Measurements from ENCODE around the gene CORO6. TPM values are rescaled to one million over a fixed set of nuclear protein-coding genes. Genes with fewer than 3 reads are reported as not detected.

Gene CORO6
- polyA plus RNA-seq, 3 donors, result 1.3 TPM; not detected in 2

DNA sequence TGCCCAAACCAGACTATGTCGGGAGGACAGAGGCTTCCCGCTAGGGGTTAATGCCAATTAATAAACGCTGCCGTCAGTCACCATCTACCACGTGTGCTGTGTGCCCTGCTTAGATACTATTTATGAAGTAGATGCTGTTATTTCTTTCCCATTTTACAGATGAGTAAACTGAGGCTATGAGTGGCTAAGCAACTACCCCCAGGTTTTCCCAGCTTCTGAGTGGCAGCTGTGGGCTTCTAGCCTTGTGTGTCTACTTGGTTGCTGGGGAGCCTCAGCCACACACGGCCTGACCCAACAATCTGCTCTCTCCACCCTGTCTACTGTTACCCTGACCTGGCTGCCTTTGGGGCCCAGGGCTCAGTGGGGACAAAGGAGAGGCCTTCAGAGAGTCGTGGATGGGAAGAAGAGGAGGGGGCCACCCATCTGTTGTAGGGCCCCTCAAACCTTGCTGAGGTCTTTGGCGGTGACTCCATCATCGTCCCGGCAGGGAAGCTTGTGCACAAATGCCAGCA lies 40.4 kb downstream of the CORO6 start:
- no peak overlapping the region for H3K4me2 ChIP-seq (replicated peaks; ENCODE audit: extremely low read depth, low read length, poor library complexity, severe bottlenecking)
- peaks cover 76% of the 10 kb centered on the region for H4K20me1 ChIP-seq (ENCODE audit: insufficient read depth, low read length)
- H3K36me3 ChIP-seq (replicated peaks in 1 of 2; ENCODE audit: control insufficient read depth in 1 of 2, insufficient read depth in 2 of 2, low read length in 2 of 2), result peaks cover 42 to 56% of the 10 kb centered on the region in 2 donors
- H3K27ac ChIP-seq (ENCODE audit: low read depth in 1 of 2, low read length in 2 of 2), result no peak overlapping the region
- Mint-ChIP-seq H3K27me3 (ENCODE audit: low read depth in 3 of 3) (no peaks in the 10 kb centered on the region), H3K4me1 (peaks cover 38% of the 10 kb centered on the region), H3K4me3 (no peak overlapping the region), H3K27ac (peak overlapping the region in 1 of 7 donors; percentile 76), H3K36me3 (peaks cover 41 to 63% of the 10 kb centered on the region in 2 donors), H3K9me3 (no peaks in the 10 kb centered on the region)
- no peak overlapping the region for H3K9ac ChIP-seq (ENCODE audit: insufficient read depth, low read length, poor library complexity, severe bottlenecking)
- DNase-seq, result no peak
- H3K79me2 ChIP-seq (ENCODE audit: insufficient read depth, low read length), result peaks cover 46% of the 10 kb centered on the region
- intact Hi-C loops (cut with micrococcal nuclease), result loop anchor here in 1 of 2 donors (5.0 to 10.0 kb wide), 2 partner anchors 342 to 510 kb away; no protein-coding TSS in a partner anchor
- TF ChIP-seq, protein P1, sequence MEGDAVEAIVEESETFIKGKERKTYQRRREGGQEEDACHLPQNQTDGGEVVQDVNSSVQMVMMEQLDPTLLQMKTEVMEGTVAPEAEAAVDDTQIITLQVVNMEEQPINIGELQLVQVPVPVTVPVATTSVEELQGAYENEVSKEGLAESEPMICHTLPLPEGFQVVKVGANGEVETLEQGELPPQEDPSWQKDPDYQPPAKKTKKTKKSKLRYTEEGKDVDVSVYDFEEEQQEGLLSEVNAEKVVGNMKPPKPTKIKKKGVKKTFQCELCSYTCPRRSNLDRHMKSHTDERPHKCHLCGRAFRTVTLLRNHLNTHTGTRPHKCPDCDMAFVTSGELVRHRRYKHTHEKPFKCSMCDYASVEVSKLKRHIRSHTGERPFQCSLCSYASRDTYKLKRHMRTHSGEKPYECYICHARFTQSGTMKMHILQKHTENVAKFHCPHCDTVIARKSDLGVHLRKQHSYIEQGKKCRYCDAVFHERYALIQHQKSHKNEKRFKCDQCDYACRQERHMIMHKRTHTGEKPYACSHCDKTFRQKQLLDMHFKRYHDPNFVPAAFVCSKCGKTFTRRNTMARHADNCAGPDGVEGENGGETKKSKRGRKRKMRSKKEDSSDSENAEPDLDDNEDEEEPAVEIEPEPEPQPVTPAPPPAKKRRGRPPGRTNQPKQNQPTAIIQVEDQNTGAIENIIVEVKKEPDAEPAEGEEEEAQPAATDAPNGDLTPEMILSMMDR (IDR thresholded peaks at IDR 0.05), result no peak
- H3K27me3 ChIP-seq (ENCODE audit: control insufficient read depth in 2 of 2, insufficient read depth in 2 of 2, low read length in 2 of 2), result no peaks in the 10 kb centered on the region
- peaks cover 35% of the 10 kb centered on the region in 2 donors for H3K4me1 ChIP-seq (ENCODE audit: control insufficient read depth in 1 of 2, insufficient read depth in 2 of 2, low read length in 2 of 2)
- 92% methylated on average over 5 of the region's 10 CpGs for WGBS (ENCODE audit: insufficient coverage)
- no peaks in the 10 kb centered on the region for H3K9me3 ChIP-seq (replicated peaks in 1 of 2; ENCODE audit: control insufficient read depth in 1 of 2, insufficient read depth in 1 of 2, low read length in 2 of 2)
- H3K4me3 ChIP-seq (replicated peaks in 1 of 3; ENCODE audit: low read depth in 2 of 3, low read length in 3 of 3), result no peak overlapping the region
- H2AFZ ChIP-seq (ENCODE audit: insufficient read depth, low read depth, low read length, poor library complexity, severe bottlenecking), result no peak overlapping the region

DNA sequence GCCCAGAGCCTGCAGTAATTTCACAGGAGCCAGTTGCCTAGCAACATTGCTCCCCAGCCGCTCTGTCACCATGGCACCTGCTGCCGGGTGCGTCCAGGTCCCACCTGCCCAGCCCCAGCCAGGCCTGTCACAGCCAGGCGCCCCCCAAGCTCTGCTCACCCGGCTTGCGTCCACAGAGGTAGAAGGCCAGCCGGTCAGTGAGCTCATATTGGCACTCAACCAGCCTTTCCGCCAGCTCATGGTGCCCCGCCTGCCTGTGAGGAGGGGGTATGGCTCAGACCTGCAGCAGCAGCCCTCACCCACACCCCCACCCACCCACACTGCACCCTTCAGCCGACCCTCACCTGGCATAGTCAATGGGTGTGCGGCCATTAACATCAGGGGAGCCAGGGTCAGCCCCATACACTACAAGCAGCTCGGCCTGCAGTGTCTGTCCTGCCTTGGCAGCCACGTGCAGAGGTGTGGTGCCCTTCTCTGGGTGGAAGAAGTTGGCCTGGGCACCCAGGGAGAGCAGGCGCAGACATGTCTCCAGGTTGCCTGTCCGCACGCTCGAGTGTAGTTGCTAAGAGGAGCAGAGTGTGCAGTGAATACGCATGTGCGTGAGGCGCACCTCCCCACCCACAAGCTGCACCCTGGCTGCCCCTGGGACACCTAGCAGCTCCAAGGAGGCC lies 41.0 kb downstream of the CORO6 start:
- Mint-ChIP-seq H3K9me3 (no peaks in the 10 kb centered on the region), H3K4me3 (no peak overlapping the region), H3K27me3 (ENCODE audit: low read depth in 3 of 3) (no peaks in the 10 kb centered on the region), H3K36me3 (peaks cover 41 to 69% of the 10 kb centered on the region in 2 donors), H3K4me1 (peaks cover 32% of the 10 kb centered on the region), H3K27ac (no peak overlapping the region)
- Histone ChIP-seq H3K9ac (ENCODE audit: insufficient read depth, low read length, poor library complexity, severe bottlenecking) (no peak overlapping the region), H3K79me2 (ENCODE audit: insufficient read depth, low read length) (peaks cover 40% of the 10 kb centered on the region), H4K20me1 (ENCODE audit: insufficient read depth, low read length) (peaks cover 70% of the 10 kb centered on the region), H3K27me3 (ENCODE audit: control insufficient read depth in 2 of 2, insufficient read depth in 2 of 2, low read length in 2 of 2) (no peaks in the 10 kb centered on the region), H2AFZ (ENCODE audit: insufficient read depth, low read depth, low read length, poor library complexity, severe bottlenecking) (no peak overlapping the region), H3K4me3 (replicated peaks in 1 of 3; ENCODE audit: low read depth in 2 of 3, low read length in 3 of 3) (no peak overlapping the region), H3K4me1 (ENCODE audit: control insufficient read depth in 1 of 2, insufficient read depth in 2 of 2, low read length in 2 of 2) (peaks cover 29% of the 10 kb centered on the region in 2 donors), H3K36me3 (replicated peaks in 1 of 2; ENCODE audit: control insufficient read depth in 1 of 2, insufficient read depth in 2 of 2, low read length in 2 of 2) (peaks cover 48 to 62% of the 10 kb centered on the region in 2 donors), H3K27ac (ENCODE audit: low read depth in 1 of 2, low read length in 2 of 2) (no peak overlapping the region), H3K4me2 (replicated peaks; ENCODE audit: extremely low read depth, low read length, poor library complexity, severe bottlenecking) (no peak overlapping the region), H3K9me3 (replicated peaks in 1 of 2; ENCODE audit: control insufficient read depth in 1 of 2, insufficient read depth in 1 of 2, low read length in 2 of 2) (no peaks in the 10 kb centered on the region)
- WGBS (ENCODE audit: insufficient coverage), result 92% methylated on average over 15 of the region's 20 CpGs
- DNase-seq, result no peak
- TF ChIP-seq, protein P1 (IDR thresholded peaks at IDR 0.05), result no peak
- intact Hi-C loops (cut with micrococcal nuclease), result loop anchor here (2.0 to 10.0 kb wide), 3 partner anchors 37 to 511 kb away; no protein-coding TSS in a partner anchor

Data from CD14-positive monocyte (primary cell).